Stimulated activated CD8-positive, alpha-beta memory T cell treated with anti-CD3 and anti-CD28 coated beads, Interleukin-4, amount 100 ng/mL, for 24 hours (primary cell): Measurements from ENCODE around the gene KMO.

Experiments used
- DNase-seq: peaks from one replicate; pipeline ENCODE4 v3.0.0-alpha.2; 2020; ENCODE audit warnings: low read depth

The KMO gene

GRCh38 chr1:241593186-241593585, 61.0 kb downstream of the KMO start:
- DNase-seq = no peak

GRCh38 chr1:241596633-241597032, 64.5 kb downstream of the KMO start:
- DNase-seq = no peak

- no peak for DNase-seq
These were observed 66.1 kb downstream of the KMO start for GRCh38 chr1:241598249-241598648.

- DNase-seq = no peak
These were observed 68.3 kb downstream of the KMO start for GRCh38 chr1:241600496-241600901.

- no peak for DNase-seq
These were observed 71.6 kb downstream of the KMO start for GRCh38 chr1:241603731-241604245.

GRCh38 chr1:241605146-241605805, 73.1 kb downstream of the KMO start:
- DNase-seq = no peak

GRCh38 chr1:241606544-241606943, 74.4 kb downstream of the KMO start:
- no peak for DNase-seq

- DNase-seq = no peak
These were observed 75.3 kb downstream of the KMO start for GRCh38 chr1:241607497-241607896.

- DNase-seq = no peak
These were observed 76.3 kb downstream of the KMO start for GRCh38 chr1:241608379-241609033.

- DNase-seq = no peak
These were observed 78.1 kb downstream of the KMO start for GRCh38 chr1:241610056-241610815.

GRCh38 chr1:241611063-241611462, 78.9 kb downstream of the KMO start:
- DNase-seq = no peak

GRCh38 chr1:241611736-241612135, 79.6 kb downstream of the KMO start:
- DNase-seq = no peak

GRCh38 chr1:241612533-241613477, 80.6 kb downstream of the KMO start:
- no peak for DNase-seq

GRCh38 chr1:241614144-241614543, 82.0 kb downstream of the KMO start:
- DNase-seq = no peak

- no peak for DNase-seq
These were observed 82.4 kb downstream of the KMO start for GRCh38 chr1:241614572-241614971.

- no peak for DNase-seq
These were observed 83.1 kb downstream of the KMO start for GRCh38 chr1:241615043-241615974.

- DNase-seq = no peak
These were observed 85.2 kb downstream of the KMO start for GRCh38 chr1:241617426-241617825.

GRCh38 chr1:241622669-241623068, 90.5 kb downstream of the KMO start:
- DNase-seq = no peak

GRCh38 chr1:241624935-241625334, 92.8 kb downstream of the KMO start:
- no peak for DNase-seq

- no peak for DNase-seq
These were observed 95.5 kb downstream of the KMO start for GRCh38 chr1:241627453-241628259.
